GM23338 (cell line): ENCODE data around the gene NCS1. TPM values are rescaled to one million over a fixed set of nuclear protein-coding genes. Genes with fewer than 3 reads are reported as not detected.

Experiments
- ATAC-seq: fragments of 200-7000 bp; cut with Tn5 transposase; 3 replicates; pipeline ENCODE4 v1.9.1; 2020
- DNase-seq: peaks from one replicate; pipeline ENCODE4 v3.0.0-alpha.2; 2015; ENCODE audit warnings: low spot score
- H2AFZ ChIP-seq: fragments of 200-600 bp; sonication (generic); 2 replicates; pipeline ENCODE4 v1.8.0; 2016; ENCODE audit warnings: antibody characterized with exemption, mild to moderate bottlenecking, moderate library complexity
- H3F3A ChIP-seq: fragments of 200-600 bp; sonication (generic); replicated peaks from 2 replicates; pipeline ENCODE4 v1.8.0; 2017; ENCODE audit warnings: antibody characterized with exemption, mixed run types, low read depth
- H3K27ac ChIP-seq: fragments of 200-600 bp; sonication (generic); 2 replicates; pipeline ENCODE4 v1.6.1; 2016; ENCODE audit warnings: low read depth
- H3K27me3 ChIP-seq: fragments of 200-600 bp; sonication (generic); 2 replicates; pipeline ENCODE4 v1.8.0; 2016; ENCODE audit warnings: mild to moderate bottlenecking, mixed run types, moderate library complexity; ENCODE audit not compliant: insufficient read depth
- H3K36me3 ChIP-seq: fragments of 200-600 bp; sonication (generic); 2 replicates; pipeline ENCODE4 v1.8.0; 2016; ENCODE audit warnings: mild to moderate bottlenecking; ENCODE audit not compliant: insufficient read depth
- H3K4me1 ChIP-seq: fragments of 200-600 bp; sonication (generic); 2 replicates; pipeline ENCODE4 v1.8.0; 2016; ENCODE audit warnings: mild to moderate bottlenecking, moderate library complexity; ENCODE audit not compliant: insufficient read depth
- H3K4me2 ChIP-seq: fragments of 200-600 bp; sonication (generic); 2 replicates; pipeline ENCODE4 v1.7.1; 2017; ENCODE audit warnings: mixed run types
- H3K4me3 ChIP-seq: fragments of 200-600 bp; sonication (generic); 2 replicates; pipeline ENCODE4 v1.6.1; 2016; ENCODE audit warnings: mixed run types
- H3K79me2 ChIP-seq: fragments of 200-600 bp; sonication (generic); replicated peaks from 2 replicates; pipeline ENCODE4 v1.8.0; 2017; ENCODE audit warnings: mild to moderate bottlenecking; ENCODE audit not compliant: insufficient read depth
- H3K9me2 ChIP-seq: fragments of 200-600 bp; sonication (generic); 2 replicates; pipeline ENCODE4 v1.8.0; 2017; ENCODE audit not compliant: insufficient read depth
- H4K20me1 ChIP-seq: fragments of 200-600 bp; sonication (generic); replicated peaks from 2 replicates; pipeline ENCODE4 v1.8.0; 2017; ENCODE audit warnings: mild to moderate bottlenecking; ENCODE audit not compliant: insufficient read depth
- H3K27ac Mint-ChIP-seq: 2 replicates; pipeline ENCODE4 v1.8.0; 2020; ENCODE audit warnings: inconsistent platforms, mild to moderate bottlenecking, moderate library complexity, mixed read lengths
- H3K27me3 Mint-ChIP-seq: 3 replicates; pipeline ENCODE4 v1.8.0; 2022; ENCODE audit warnings: low read depth, mild to moderate bottlenecking, moderate library complexity, mixed read lengths, inconsistent platforms; ENCODE audit not compliant: insufficient read depth, poor library complexity
- H3K36me3 Mint-ChIP-seq: 3 replicates; pipeline ENCODE4 v1.8.0; 2021; ENCODE audit warnings: low read depth, mild to moderate bottlenecking, inconsistent platforms, moderate library complexity, mixed read lengths
- H3K4me1 Mint-ChIP-seq: 3 replicates; pipeline ENCODE4 v1.8.0; 2020; ENCODE audit warnings: mild to moderate bottlenecking, inconsistent platforms, mixed read lengths
- H3K4me3 Mint-ChIP-seq: 3 replicates; pipeline ENCODE4 v1.8.0; 2021; ENCODE audit warnings: moderate library complexity, mild to moderate bottlenecking, inconsistent platforms, mixed read lengths
- H3K9me3 Mint-ChIP-seq: 3 replicates; pipeline ENCODE4 v1.8.0; 2020; ENCODE audit warnings: moderate library complexity, mild to moderate bottlenecking, inconsistent platforms, mixed read lengths
- CREB1 ChIP-seq: fragments of 250-450 bp; sonication (Bioruptor Pico); IDR thresholded peaks from 2 replicates; pipeline ENCODE4 v1.5.0; 2020; ENCODE audit warnings: low read depth, mild to moderate bottlenecking, moderate library complexity
- CTCF ChIP-seq, 2 experiments: fragments of 200-600 bp in 1 of 2; sonication (generic) in 1 of 2; conservative IDR thresholded peaks; 2 replicates each; pipeline versions ENCODE4 v1.5.1 to v1.6.1; 2016 to 2017; ENCODE audit warnings: antibody characterized with exemption in 2 of 2, low read depth in 2 of 2, mild to moderate bottlenecking in 2 of 2, moderate library complexity in 1 of 2
- ETS1 ChIP-seq: IDR thresholded peaks from 2 replicates; pipeline ENCODE4 v1.6.1; 2016; ENCODE audit warnings: antibody characterized with exemption
- EZH2phosphoT487 ChIP-seq: fragments of 200-600 bp; sonication (generic); IDR thresholded peaks from one replicate; pipeline ENCODE4 v1.8.1; 2018; ENCODE audit warnings: antibody characterized with exemption; ENCODE audit not compliant: unreplicated experiment
- REST ChIP-seq: IDR thresholded peaks from one replicate; pipeline ENCODE4 v1.6.1; 2018; ENCODE audit warnings: antibody characterized with exemption; ENCODE audit not compliant: unreplicated experiment
- STAT1 ChIP-seq: IDR thresholded peaks from one replicate; pipeline ENCODE4 v1.6.1; 2016; ENCODE audit warnings: antibody characterized with exemption; ENCODE audit not compliant: unreplicated experiment
- ZNF114 ChIP-seq: fragments of 250-450 bp; sonication (Bioruptor Pico); IDR thresholded peaks from 2 replicates; pipeline ENCODE4 v1.5.0; 2020; ENCODE audit warnings: mild to moderate bottlenecking, moderate library complexity
- polyA plus RNA-seq: library from polyadenylated mRNA; unstranded; fragments of >200 nt; fragmentation: Nextera tagmentation; extraction: Ambion mirVana; gene quantifications from 2 replicates; pipeline ENCODE4 v1.2.1, GENCODE V29; 2016
- total RNA-seq: library from RNA; depleted of rRNA; stranded (reverse); fragments of >200 nt; shearing (Covaris generic); gene quantifications from 2 replicates; pipeline ENCODE4 v1.2.3, GENCODE V29; 2014

Gene NCS1
- total and polyA plus RNA-seq, 2 experiments from 2014 or later, result 8.2 to 34.3 TPM

GRCh38 chr9:130167927-130168326 lies 4.3 kb upstream of the NCS1 start:
- Histone ChIP-seq H3K9me2 (no peaks in the 10 kb centered on the region), H3K27me3 (no peaks in the 10 kb centered on the region; the same call in 1 of the 2 replicates), H3K4me1 (0 out of 2 replicates have a peak, but pooled peaks cover 8% of the 10 kb centered on the region), H3K27ac (no peak overlapping the region), H3K79me2 (no peaks in the 10 kb centered on the region), H2AFZ (no peak overlapping the region), H3K36me3 (no peaks in the 10 kb centered on the region), H4K20me1 (no peaks in the 10 kb centered on the region), H3F3A (no peaks in the 10 kb centered on the region; the same call in 1 of the 2 replicates), H3K4me3 (no peak overlapping the region), H3K4me2 (no peak overlapping the region)
- TF ChIP-seq CTCF (conservative IDR thresholded peaks at IDR 0.05; ENCODE audit: low read depth in 2 of 2), result peak; percentile 36 to 68
- no peak for TF ChIP-seq EZH2phosphoT487
- no peak for TF ChIP-seq STAT1
- no peak for TF ChIP-seq CREB1 (CRISPR knock-in tag)
- TF ChIP-seq ETS1, result no peak
- TF ChIP-seq REST, result no peak
- TF ChIP-seq ZNF114 (CRISPR knock-in tag), result no peak
- no peaks in the 10 kb centered on the region; the same call in 2 of the 3 replicates for H3K9me3 Mint-ChIP-seq
- DNase-seq, result peak; percentile 66
- H3K36me3 Mint-ChIP-seq, result no peaks in the 10 kb centered on the region; the same call in 2 of the 3 replicates
- H3K4me3 Mint-ChIP-seq, result no peak overlapping the region; the same call in 2 of the 3 replicates
- ATAC-seq, result peak; percentile 22
- peaks cover 3% of the 10 kb centered on the region for H3K4me1 Mint-ChIP-seq
- H3K27ac Mint-ChIP-seq, result no peak overlapping the region
- H3K27me3 Mint-ChIP-seq, result peaks cover 3% of the 10 kb centered on the region
